Left ventricle myocardium inferior (tissue), 1 donor: ENCODE results near the gene MTG2. TPM values are rescaled to one million over a fixed set of nuclear protein-coding genes. Genes with fewer than 3 reads are reported as not detected.

ENCODE experiments used
- DNase-seq: peaks from one replicate; pipeline ENCODE4 v3.0.0-alpha.2; 2020
- H3K27ac ChIP-seq: fragments of 200-600 bp; replicated peaks from 2 replicates; pipeline ENCODE4 v1.8.0; 2021
- H3K27me3 ChIP-seq: fragments of 200-600 bp; 2 replicates; pipeline ENCODE4 v1.8.0; 2021; ENCODE audit warnings: low read depth
- H3K36me3 ChIP-seq: fragments of 200-600 bp; 2 replicates; pipeline ENCODE4 v1.8.0; 2021
- H3K4me1 ChIP-seq: fragments of 200-600 bp; 2 replicates; pipeline ENCODE4 v1.8.0; 2021
- H3K4me3 ChIP-seq: fragments of 200-600 bp; 2 replicates; pipeline ENCODE4 v1.8.0; 2021; ENCODE audit warnings: mild to moderate bottlenecking, moderate library complexity
- H3K9me3 ChIP-seq: fragments of 200-600 bp; replicated peaks from 2 replicates; pipeline ENCODE4 v1.8.0; 2021
- intact Hi-C: fragments of 100-400 bp; cut with micrococcal nuclease; formaldehyde crosslinking; loops from one replicate; pipeline ENCODE4 v1.11.0; 2022
- total RNA-seq: library from RNA; stranded (reverse); fragmentation: NEBNext Ultra II Directional; extraction: Animal tissue kit (Norgen Biotek cat#: 25700); gene quantifications from one replicate; pipeline ENCODE4 v1.2.1, GENCODE V29; 2021
- TF ChIP-seq, protein P1 (sequence below): fragments of 200-600 bp; IDR thresholded peaks from 2 replicates; pipeline ENCODE4 v1.8.0; 2021; ENCODE audit warnings: antibody characterized with exemption, mild to moderate bottlenecking, borderline replicate concordance
- donor health status: DM: no; HTN: yes; CAD: no; lungs with severe emphysema.

The MTG2 gene
- total RNA-seq, 1 donor from 2014 or later = 25.9 TPM

DNA sequence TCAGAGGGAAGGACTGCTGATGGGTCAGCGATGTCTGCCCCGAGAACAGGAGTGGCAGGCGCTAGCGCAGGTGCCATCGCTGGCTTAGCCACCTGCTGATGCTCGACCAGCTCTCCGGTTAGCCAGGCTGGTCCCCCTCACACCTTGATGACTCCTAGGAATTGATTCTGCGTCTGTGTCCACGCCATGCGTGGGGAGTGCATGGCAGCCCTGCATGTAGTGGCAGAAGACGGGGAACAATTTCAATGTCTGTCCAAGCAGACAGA, 32.6 kb upstream of the MTG2 start:
- H3K36me3 ChIP-seq = peaks cover 17% of the 10 kb centered on the region
- peaks cover 42% of the 10 kb centered on the region for H3K4me1 ChIP-seq
- no peaks in the 10 kb centered on the region for H3K9me3 ChIP-seq
- DNase-seq = no peak
- H3K27ac ChIP-seq = peak overlapping the region; percentile 38
- intact Hi-C loops = no loop called here
- TF ChIP-seq, protein P1, sequence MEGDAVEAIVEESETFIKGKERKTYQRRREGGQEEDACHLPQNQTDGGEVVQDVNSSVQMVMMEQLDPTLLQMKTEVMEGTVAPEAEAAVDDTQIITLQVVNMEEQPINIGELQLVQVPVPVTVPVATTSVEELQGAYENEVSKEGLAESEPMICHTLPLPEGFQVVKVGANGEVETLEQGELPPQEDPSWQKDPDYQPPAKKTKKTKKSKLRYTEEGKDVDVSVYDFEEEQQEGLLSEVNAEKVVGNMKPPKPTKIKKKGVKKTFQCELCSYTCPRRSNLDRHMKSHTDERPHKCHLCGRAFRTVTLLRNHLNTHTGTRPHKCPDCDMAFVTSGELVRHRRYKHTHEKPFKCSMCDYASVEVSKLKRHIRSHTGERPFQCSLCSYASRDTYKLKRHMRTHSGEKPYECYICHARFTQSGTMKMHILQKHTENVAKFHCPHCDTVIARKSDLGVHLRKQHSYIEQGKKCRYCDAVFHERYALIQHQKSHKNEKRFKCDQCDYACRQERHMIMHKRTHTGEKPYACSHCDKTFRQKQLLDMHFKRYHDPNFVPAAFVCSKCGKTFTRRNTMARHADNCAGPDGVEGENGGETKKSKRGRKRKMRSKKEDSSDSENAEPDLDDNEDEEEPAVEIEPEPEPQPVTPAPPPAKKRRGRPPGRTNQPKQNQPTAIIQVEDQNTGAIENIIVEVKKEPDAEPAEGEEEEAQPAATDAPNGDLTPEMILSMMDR = no peak
- H3K27me3 ChIP-seq = no peaks in the 10 kb centered on the region
- H3K4me3 ChIP-seq = no peak overlapping the region

DNA sequence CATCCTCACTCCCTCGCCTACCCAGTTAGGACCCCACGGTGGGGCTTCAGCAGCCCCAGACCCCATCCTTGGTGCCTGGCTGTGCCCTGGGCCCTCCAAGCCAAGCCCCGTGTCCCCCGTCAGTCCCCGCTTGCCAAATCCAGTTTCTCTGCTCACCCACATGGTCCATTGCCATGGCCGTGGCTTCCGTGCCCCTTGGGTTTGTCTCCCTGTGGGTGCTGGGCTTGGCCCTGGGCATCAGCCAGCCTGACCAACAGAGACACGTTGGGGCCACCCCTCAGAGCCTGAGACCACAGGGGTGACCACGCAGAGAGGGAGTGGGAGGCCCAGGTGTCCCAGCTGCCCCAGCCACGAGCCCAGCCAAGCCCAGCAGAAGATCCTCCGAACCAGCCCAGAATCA, 31.6 kb upstream of the MTG2 start:
- intact Hi-C loops = no loop called here
- peaks cover 35% of the 10 kb centered on the region for H3K4me1 ChIP-seq
- DNase-seq = no peak
- H3K27me3 ChIP-seq = no peaks in the 10 kb centered on the region
- no peak overlapping the region for H3K4me3 ChIP-seq
- no peaks in the 10 kb centered on the region for H3K9me3 ChIP-seq
- no peak overlapping the region for H3K27ac ChIP-seq
- TF ChIP-seq, protein P1 = no peak
- H3K36me3 ChIP-seq = peaks cover 21% of the 10 kb centered on the region

DNA sequence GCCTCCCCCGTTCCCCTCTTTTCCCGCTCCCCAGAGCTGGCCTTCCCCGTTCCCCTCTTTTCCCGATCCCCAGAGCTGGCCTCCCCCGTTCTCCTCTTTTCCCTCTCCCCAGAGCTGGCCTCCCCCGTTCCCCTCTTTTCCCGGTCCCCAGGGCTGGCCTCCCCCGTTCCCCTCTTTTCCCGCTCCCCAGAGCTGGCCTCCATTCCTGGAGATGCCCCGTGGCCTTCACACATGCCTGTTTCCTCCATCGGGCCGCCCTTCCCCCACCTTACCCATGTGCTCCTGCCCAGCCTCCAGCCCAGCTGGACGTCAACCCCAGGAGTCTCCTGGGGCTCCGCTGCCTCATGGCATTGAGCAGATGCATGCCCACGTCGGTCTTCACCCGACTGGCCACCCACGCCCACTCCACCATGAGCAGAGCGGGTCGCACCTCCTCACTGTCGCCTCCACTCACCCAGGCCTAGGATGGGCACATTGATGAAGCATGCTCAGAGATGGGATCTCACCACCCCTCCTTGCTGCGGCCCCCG, 30.9 kb upstream of the MTG2 start:
- H3K27ac ChIP-seq = no peak overlapping the region
- H3K4me3 ChIP-seq = no peak overlapping the region
- H3K4me1 ChIP-seq = peaks cover 41% of the 10 kb centered on the region
- no peaks in the 10 kb centered on the region for H3K9me3 ChIP-seq
- H3K27me3 ChIP-seq = no peaks in the 10 kb centered on the region
- H3K36me3 ChIP-seq = peaks cover 21% of the 10 kb centered on the region
- TF ChIP-seq, protein P1 = no peak
- intact Hi-C loops = no loop called here
- no peak for DNase-seq

DNA sequence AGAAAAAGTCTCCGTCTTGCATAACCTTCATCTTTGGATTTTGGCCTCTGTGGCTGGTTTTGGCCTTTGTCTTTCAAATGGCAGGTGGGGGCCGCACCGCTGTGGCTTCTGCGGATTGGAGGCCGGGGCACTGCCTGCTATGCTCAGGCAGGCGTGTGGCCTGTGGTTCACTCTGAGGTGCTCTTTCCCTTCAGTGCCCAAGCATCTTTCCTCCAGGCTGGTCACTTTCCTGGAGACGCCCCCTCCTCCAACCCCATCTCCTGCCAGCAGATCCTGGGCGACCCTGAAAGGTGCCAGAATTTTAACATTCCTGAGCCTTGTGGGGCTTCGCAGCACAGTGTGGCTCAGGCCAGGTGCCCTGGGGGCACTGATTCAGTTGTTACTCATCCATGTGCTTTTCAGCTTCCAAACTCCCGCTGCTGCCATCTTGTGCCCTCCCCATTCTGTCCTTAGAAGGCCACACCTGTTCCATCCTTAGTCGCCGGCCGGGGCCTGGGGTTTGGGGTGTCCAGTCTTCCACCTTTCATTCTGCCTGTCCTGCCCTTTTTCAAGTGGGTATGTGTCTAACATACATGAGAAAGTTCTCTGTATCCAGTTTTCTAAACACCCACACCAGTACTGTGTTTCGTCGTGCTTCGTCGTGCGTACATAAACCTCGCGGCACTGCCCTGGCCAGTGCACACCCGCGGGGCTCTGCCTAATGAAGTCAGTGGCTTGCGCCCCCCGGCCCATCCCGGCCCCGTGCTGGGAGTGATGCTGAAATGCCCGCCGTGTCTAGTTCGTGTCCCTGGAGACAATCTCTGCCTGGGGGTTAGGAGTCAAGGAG, 27.2 kb upstream of the MTG2 start:
- Histone ChIP-seq H3K27me3 (no peaks in the 10 kb centered on the region), H3K4me3 (no peak overlapping the region), H3K36me3 (peaks cover 25% of the 10 kb centered on the region), H3K4me1 (peaks cover 25% of the 10 kb centered on the region), H3K27ac (no peak overlapping the region), H3K9me3 (no peaks in the 10 kb centered on the region)
- TF ChIP-seq, protein P1 = no peak
- intact Hi-C loops = no loop called here
- DNase-seq = no peak

DNA sequence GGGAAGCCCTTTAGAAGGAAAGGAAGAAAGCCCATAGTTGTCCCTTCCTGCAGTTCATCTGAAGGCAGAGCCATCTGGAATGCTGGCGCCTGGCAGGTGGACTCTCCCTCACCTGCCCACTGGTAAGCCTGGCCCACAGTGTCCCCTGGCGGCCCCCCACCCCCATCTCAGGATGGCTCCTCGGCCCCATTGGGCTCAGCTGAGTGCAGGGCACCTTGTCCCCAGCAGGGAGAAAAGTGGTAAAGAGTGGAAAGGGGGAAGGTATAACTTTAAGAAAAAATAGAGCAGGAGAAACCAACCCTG, 26.6 kb upstream of the MTG2 start:
- TF ChIP-seq, protein P1 = no peak
- no peaks in the 10 kb centered on the region for H3K27me3 ChIP-seq
- no peak overlapping the region for H3K27ac ChIP-seq
- no peaks in the 10 kb centered on the region for H3K9me3 ChIP-seq
- intact Hi-C loops = no loop called here
- no peak for DNase-seq
- peaks cover 30% of the 10 kb centered on the region for H3K36me3 ChIP-seq
- H3K4me3 ChIP-seq = no peak overlapping the region
- H3K4me1 ChIP-seq = peaks cover 20% of the 10 kb centered on the region
